Endothelial cell of umbilical vein (primary cell): ENCODE measurements around the gene ADTRP. TPM values are rescaled to one million over a fixed set of nuclear protein-coding genes. Genes with fewer than 3 reads are reported as not detected.

Experiments
- BruUV-seq: library from RNA; stranded (reverse); fragments of 400-500 nt; replicated peaks from 2 replicates; lab custom pipeline; 2021; lab: Mats Ljungman, UMichigan
- CTCF ChIA-PET: fragments of 300-600, 350-600 bp; sonication (Branson Sonifier 250); formaldehyde crosslinking; loops from one replicate; lab custom pipeline; 2021; ENCODE audit warnings: antibody characterized with exemption, inconsistent platforms; lab: Charles Lee
- POLR2A ChIA-PET: fragments of 300-600, 350-600 bp; sonication (Branson Sonifier 250); formaldehyde crosslinking; loops from one replicate; lab custom pipeline; 2021; ENCODE audit warnings: antibody characterized with exemption, inconsistent platforms; lab: Charles Lee
- DNase-seq: peaks from one replicate; pipeline ENCODE4 v3.0.0-alpha.2; 2011; ENCODE audit warnings: low read depth, low spot score
- FAIRE-seq: peaks from 2 replicates; lab custom pipeline; 2011; peaks lifted over from hg19 to GRCh38; lab: Jason Lieb, UNC
- H2AFZ ChIP-seq: 2 replicates; pipeline ENCODE4 v1.6.0; 2012; ENCODE audit warnings: low read depth, low read length, control low read depth, inconsistent platforms
- H3K27ac ChIP-seq: 2 replicates; pipeline ENCODE4 v1.5.1; 2011; ENCODE audit warnings: low read depth, mild to moderate bottlenecking, control low read depth, low read length, moderate library complexity; ENCODE audit not compliant: insufficient read depth
- H3K27me3 ChIP-seq, 2 experiments: 2 replicates each; pipeline versions ENCODE4 v1.6.0 to v1.6.1; 2011; ENCODE audit warnings: low read length in 2 of 2, mixed read lengths in 1 of 2; ENCODE audit not compliant: control insufficient read depth in 2 of 2, insufficient read depth in 2 of 2
- H3K36me3 ChIP-seq, 2 experiments: 2 replicates in 1 of 2; 3 replicates in 1 of 2; pipeline ENCODE4 v1.5.1; 2011; ENCODE audit warnings: low read length in 2 of 2, mild to moderate bottlenecking in 1 of 2, moderate library complexity in 1 of 2; ENCODE audit not compliant: control insufficient read depth in 2 of 2, insufficient read depth in 2 of 2; ENCODE audit errors: extremely low read depth in 1 of 2
- H3K4me1 ChIP-seq: 3 replicates; pipeline ENCODE4 v1.5.1; 2011; ENCODE audit warnings: mild to moderate bottlenecking, low read length; ENCODE audit not compliant: control insufficient read depth, insufficient read depth; ENCODE audit errors: extremely low read depth
- H3K4me2 ChIP-seq: 2 replicates; pipeline ENCODE4 v1.6.1; 2011; ENCODE audit warnings: low read length, control low read depth, mixed read lengths; ENCODE audit not compliant: insufficient read depth
- H3K4me3 ChIP-seq, 3 experiments: fragments of 200-600 bp in 1 of 3; sonication (generic), shearing (Covaris generic) in 1 of 3; replicated peaks in 1 of 3; 2 replicates each; pipeline ENCODE4 v1.5.1; 2011 to 2016; ENCODE audit warnings: control low read depth in 3 of 3, low read length in 3 of 3, mild to moderate bottlenecking in 2 of 3, inconsistent platforms in 1 of 3, low read depth in 1 of 3, moderate library complexity in 1 of 3; ENCODE audit not compliant: insufficient read depth in 1 of 3
- H3K79me2 ChIP-seq: 2 replicates; pipeline ENCODE4 v1.6.0; 2012; ENCODE audit warnings: low read length, inconsistent platforms; ENCODE audit not compliant: control insufficient read depth, insufficient read depth
- H3K9ac ChIP-seq: replicated peaks from 2 replicates; pipeline ENCODE3; 2011; ENCODE audit warnings: low read length, control low read depth; ENCODE audit not compliant: insufficient read depth; ENCODE audit errors: extremely low read depth
- H3K9me1 ChIP-seq: replicated peaks from 3 replicates; pipeline ENCODE4 v1.6.0; 2011; ENCODE audit warnings: mild to moderate bottlenecking, low read length; ENCODE audit not compliant: control insufficient read depth, insufficient read depth; ENCODE audit errors: extremely low read depth
- H3K9me3 ChIP-seq: replicated peaks from 2 replicates; pipeline ENCODE4 v1.5.1; 2012; ENCODE audit warnings: low read length, inconsistent platforms; ENCODE audit not compliant: control insufficient read depth, insufficient read depth
- H4K20me1 ChIP-seq: replicated peaks from 2 replicates; pipeline ENCODE3; 2011; ENCODE audit warnings: mild to moderate bottlenecking, low read length; ENCODE audit not compliant: control insufficient read depth, insufficient read depth; ENCODE audit errors: extremely low read depth
- FOS ChIP-seq: IDR thresholded peaks from 2 replicates; pipeline ENCODE4 v1.6.1; 2011; ENCODE audit warnings: mild to moderate bottlenecking, low read length, moderate library complexity, borderline replicate concordance; ENCODE audit not compliant: insufficient read depth
- JUN ChIP-seq: IDR thresholded peaks from 2 replicates; pipeline ENCODE4 v1.6.1; 2011; ENCODE audit warnings: borderline replicate concordance, low read depth; ENCODE audit not compliant: insufficient read length, insufficient read depth
- MAX ChIP-seq: IDR thresholded peaks from 2 replicates; pipeline ENCODE4 v1.6.1; 2011; ENCODE audit not compliant: insufficient read depth, insufficient read length
- POLR2A ChIP-seq: IDR thresholded peaks from 2 replicates; pipeline ENCODE4 v1.6.1; 2012; ENCODE audit warnings: low read depth, mild to moderate bottlenecking, control low read depth, low read length
- POLR2AphosphoS5 ChIP-seq: IDR thresholded peaks from 2 replicates; pipeline ENCODE4 v1.6.1; 2012; ENCODE audit warnings: low read depth, mild to moderate bottlenecking, control low read depth, low read length, moderate library complexity; ENCODE audit not compliant: insufficient read depth
- dilution Hi-C: fragments of 300-500 bp; cut with MboI; formaldehyde crosslinking; loops from one replicate; pipeline ENCODE4 v1.15.0; 2019; ENCODE audit warnings: low sequenced_read_pairs; ENCODE audit not compliant: extremely low pct_ligation_motif_present
- intact Hi-C: fragments of 100-400 bp; cut with micrococcal nuclease; formaldehyde crosslinking; loops from one replicate; pipeline ENCODE4 v1.10.0; 2022
- polyA plus RNA-seq, 4 experiments: library from polyadenylated mRNA; depleted of rRNA in 3 of 4; stranded (reverse) in 3 of 4; unstranded in 1 of 4; fragments of >200 nt; gene quantifications; 2 replicates each; pipeline versions ENCODE4 v1.2.1 to v1.2.3, GENCODE V29; 2011 to 2012; ENCODE audit warnings: missing spikeins in 1 of 4
- total RNA-seq: library from RNA; stranded (reverse); gene quantifications from 2 replicates; pipeline ENCODE4 v1.2.3, GENCODE V29; 2021

The ADTRP gene
- total and polyA plus RNA-seq, 2 donors (not counting 3 experiments of a cell fraction or from before 2014, with no cell fraction given) = 3.3 to 4.4 TPM

- Histone ChIP-seq H3K79me2 (no peaks in the 10 kb centered on the region), H3K4me3 (no peak overlapping the region), H3K9me1 (no peaks in the 10 kb centered on the region), H3K36me3 (no peaks in the 10 kb centered on the region), H3K4me2 (no peak overlapping the region), H3K9ac (no peak overlapping the region), H2AFZ (no peak overlapping the region), H3K4me1 (no peaks in the 10 kb centered on the region), H4K20me1 (no peaks in the 10 kb centered on the region), H3K27me3 (no peaks in the 10 kb centered on the region), H3K27ac (no peak overlapping the region), H3K9me3 (no peaks in the 10 kb centered on the region)
- no TSS peak for BruUV-seq
- POLR2A ChIA-PET = no interaction called here
- FAIRE-seq (no peak), DNase-seq (no peak)
- TF ChIP-seq POLR2AphosphoS5 (no peak), POLR2A (no peak), FOS (no peak), JUN (no peak)
- intact Hi-C loops (no loop called here), dilution Hi-C loops (no loop called here)
- CTCF ChIA-PET = interaction anchor here (1.0 kb wide), 1 partner anchor 151 kb away, joined by 3 read pairs; no protein-coding TSS in a partner anchor
Observed at GRCh38 chr6:11679099-11679498, 99.5 kb downstream of the ADTRP start.

- no TSS peak for BruUV-seq
- no peak overlapping the region for H3K4me2 ChIP-seq
- intact Hi-C loops = no loop called here
- H2AFZ ChIP-seq = no peak overlapping the region
- no peaks in the 10 kb centered on the region for H3K36me3 ChIP-seq
- TF ChIP-seq FOS (no peak), MAX (no peak), POLR2AphosphoS5 (no peak)
- FAIRE-seq (no peak), DNase-seq (no peak)
- ChIA-PET POLR2A (no interaction called here), CTCF (no interaction called here)
- H3K9me3 ChIP-seq = no peaks in the 10 kb centered on the region
- no peaks in the 10 kb centered on the region for H3K4me1 ChIP-seq
- H3K27me3 ChIP-seq = no peaks in the 10 kb centered on the region
- no peak overlapping the region for H3K4me3 ChIP-seq
- no peaks in the 10 kb centered on the region for H3K79me2 ChIP-seq
- no peaks in the 10 kb centered on the region for H3K9me1 ChIP-seq
- H4K20me1 ChIP-seq = no peaks in the 10 kb centered on the region
- dilution Hi-C loops = no loop called here
- H3K9ac ChIP-seq = no peak overlapping the region
- no peak overlapping the region for H3K27ac ChIP-seq
Observed at GRCh38 chr6:11675601-11676000, 103.0 kb downstream of the ADTRP start.
